ENCODE data around the gene GIPC2.
"Not testable (repeated sequence)": the region's sequence is repeated elsewhere in the genome, so short reads cannot be mapped to it uniquely, and the experiment has no call there.

The GIPC2 gene

DNA sequence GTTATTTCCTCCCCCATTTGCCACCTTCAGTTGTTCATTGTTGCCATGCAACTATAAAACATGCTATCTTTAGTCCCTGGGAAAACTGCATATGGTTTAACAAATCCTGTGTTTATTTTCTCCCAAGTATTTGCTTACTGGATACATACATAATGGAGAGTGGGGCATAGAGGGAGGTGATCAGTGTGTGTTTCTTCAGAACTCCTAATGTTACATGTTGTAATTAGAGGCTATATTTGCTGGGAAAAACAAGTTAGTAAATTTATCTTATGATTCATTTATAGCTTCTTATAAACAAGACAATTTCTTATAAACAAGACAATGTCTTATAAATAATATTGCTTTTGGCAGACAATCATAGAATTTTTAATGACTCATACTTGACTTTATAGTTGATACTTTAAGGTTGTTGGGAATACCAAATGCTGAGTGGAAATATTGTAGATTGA lies 7.3 kb upstream of the GIPC2 start:
- DNase-seq: no peak

- no peak for DNase-seq
These were observed 5.2 kb upstream of the GIPC2 start for GRCh38 chr1:78040484-78041089.

GRCh38 chr1:78043436-78043835 lies 2.3 kb upstream of the GIPC2 start:
- no peak for DNase-seq

DNA sequence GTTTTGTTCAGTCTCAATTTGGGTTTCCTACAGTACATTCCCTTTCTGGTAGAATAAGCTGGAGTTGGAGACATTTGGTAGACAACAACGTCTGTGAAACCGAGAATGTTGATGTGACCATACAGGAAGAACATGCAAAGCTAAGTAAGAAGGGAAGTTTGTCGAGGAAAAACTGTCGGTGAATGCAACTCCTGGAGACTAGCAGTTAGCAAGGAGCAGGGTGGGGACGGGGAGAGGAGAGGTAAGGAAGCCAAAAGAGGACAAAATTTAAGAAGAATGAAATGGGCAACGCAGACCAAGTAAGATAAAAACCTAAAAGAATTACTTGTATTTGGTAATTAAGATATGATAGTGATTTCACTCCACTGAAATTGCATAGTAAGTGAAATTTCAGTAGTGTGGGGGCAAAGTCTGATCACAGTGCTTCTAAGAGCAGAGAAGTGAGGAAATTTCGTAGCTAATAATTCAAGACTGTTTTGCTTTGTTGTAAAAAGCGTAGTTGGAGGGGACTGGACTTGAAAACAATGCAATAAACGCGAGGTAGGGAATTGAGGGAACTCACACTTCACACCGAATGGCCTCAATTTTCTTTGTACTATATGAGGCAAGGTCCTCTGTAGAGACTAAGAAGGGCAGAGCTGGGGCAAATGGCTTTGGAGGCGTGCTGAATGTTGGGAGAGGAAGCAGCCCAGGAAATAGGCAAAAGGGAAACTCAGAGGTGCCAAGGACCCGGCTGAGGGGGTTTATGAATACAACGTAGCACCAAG lies 787 bp upstream of the GIPC2 start:
- DNase-seq: no peak

GRCh38 chr1:78045563-78045925 lies 222 bp upstream of the GIPC2 start:
- no peak for DNase-seq

- DNase-seq: no peak
These were observed 1.3 kb downstream of the GIPC2 start for GRCh38 chr1:78047106-78047505.

GRCh38 chr1:78047631-78048030 lies 1.9 kb downstream of the GIPC2 start:
- no peak for DNase-seq

DNA sequence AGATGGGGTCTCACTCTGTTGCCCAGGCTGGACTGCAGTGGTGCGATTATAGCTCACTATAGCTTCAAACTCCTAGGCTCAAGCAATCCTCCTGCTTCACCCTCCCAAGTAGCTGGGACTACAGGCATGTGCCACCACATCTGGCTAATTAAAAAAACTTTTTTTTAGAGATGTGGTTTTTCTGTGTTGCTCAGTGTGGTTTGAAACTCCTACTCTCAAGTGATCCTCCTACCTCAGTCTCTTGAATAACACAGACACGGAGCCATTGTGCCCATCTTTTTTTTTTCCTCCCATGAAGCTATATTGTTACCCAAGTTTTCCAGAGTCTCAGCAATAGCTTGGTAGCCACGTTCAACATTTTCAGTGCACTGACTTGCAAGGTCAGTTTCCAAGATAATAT lies 2.7 kb downstream of the GIPC2 start:
- DNase-seq: no peak

GRCh38 chr1:78049396-78049795 lies 3.6 kb downstream of the GIPC2 start:
- no peak for DNase-seq

GRCh38 chr1:78051005-78051404 lies 5.2 kb downstream of the GIPC2 start:
- DNase-seq: no peak

GRCh38 chr1:78052685-78053405 lies 7.1 kb downstream of the GIPC2 start:
- DNase-seq: no peak

DNA sequence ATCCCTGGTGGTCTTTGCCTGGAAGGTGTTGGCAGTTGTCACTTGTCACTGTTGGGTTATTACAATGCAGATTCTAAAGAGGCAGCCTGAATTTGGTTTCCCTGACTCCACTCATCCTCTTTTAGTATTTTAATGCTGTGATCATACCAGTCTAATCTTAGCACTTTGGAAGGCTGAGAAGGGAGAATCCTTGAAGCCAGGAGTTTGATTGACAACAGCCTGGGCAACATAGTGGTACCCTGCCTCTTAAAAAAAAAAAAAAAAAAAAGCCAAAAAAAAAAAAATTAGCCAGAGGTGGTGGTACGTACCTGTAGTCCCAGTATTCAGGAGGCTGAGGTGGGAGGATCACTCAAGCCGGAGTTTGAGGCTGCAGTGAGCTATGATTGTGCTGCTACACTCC lies 7.7 kb downstream of the GIPC2 start:
- no peak for DNase-seq

DNA sequence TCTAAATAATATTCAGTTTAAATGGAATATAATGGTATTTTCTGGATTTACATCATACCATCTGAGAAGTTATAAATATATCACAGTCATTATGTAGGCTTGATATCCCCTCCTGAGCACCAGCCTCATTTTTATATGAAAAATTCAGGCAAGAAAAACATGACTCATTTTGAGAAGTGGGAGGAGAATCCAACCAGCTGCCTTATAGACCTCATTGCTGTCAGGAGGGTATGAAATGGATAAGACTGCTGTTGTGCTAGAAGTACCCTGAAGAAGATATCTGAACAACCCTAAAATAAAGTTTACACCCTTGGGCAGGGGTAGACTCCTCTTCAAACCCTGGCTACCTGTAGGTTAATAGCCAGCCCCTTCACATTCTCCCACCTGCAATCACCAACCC lies 8.8 kb downstream of the GIPC2 start:
- DNase-seq: no peak

- no peak for DNase-seq
These were observed 9.2 kb downstream of the GIPC2 start for GRCh38 chr1:78054972-78055371.

DNA sequence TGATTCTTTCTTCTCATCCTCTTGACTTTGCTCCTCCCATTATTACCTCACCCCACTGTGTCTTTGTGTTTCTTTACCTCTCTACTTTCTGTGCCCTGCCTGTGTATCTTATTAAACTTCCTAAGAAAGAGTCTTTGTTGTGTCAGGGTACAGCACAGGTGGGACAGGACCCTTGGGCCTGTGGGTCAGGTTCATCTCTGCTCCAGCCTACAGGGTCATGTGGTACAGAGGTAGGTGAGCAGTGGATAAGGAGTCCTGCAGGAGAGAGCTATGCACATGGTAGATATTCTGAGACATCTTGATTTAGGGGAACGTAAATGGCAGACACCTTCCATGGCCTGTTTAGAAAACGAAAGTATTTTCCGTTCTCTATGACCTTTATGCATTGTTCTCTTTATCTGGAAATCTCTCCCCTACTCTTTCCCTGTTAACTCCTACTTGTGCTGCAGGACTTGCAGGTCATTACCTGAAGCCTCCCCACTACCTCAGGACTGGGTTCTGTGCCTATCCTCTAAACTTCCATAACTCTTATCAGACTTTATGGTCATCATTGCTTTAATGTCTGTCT lies 9.9 kb downstream of the GIPC2 start:
- no peak for DNase-seq

- no peak for DNase-seq
These were observed 12.9 kb downstream of the GIPC2 start for GRCh38 chr1:78058670-78059069.

DNA sequence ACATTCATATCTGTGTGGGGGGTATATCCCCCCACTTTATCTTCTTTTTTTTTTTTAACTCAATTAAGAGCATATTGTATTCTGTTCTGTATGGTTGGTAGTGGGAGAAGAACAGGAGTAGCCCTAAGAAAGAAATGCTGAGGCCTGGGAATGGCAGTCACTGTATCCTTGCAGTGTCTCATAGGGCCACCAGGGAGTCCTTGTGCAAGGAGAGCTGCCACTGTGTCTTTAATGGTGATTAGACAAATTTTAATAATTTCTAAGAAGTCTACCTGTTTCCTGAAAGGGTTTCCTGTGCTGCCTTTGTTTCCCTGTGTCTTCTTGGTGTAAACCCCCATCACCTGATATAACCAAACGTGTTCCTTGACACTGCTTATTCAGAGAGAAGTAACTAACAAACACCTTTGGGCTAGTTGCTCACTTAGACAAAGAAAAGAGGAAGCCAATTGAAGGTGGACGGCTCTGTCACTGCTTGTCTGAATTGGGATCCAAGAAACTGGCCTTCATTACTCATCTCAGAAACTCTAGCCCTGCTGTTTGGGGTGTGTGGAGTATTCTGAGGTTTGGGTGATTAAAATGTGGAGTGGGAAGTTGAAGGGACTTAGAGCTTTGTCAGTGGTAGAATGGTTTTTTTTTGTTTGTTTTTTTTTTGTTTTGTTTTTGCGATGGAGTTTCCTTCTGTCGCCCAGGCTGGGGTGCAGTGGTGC lies 15.2 kb downstream of the GIPC2 start:
- no peak for DNase-seq

- no peak for DNase-seq
These were observed 16.2 kb downstream of the GIPC2 start for GRCh38 chr1:78061825-78062523.

GRCh38 chr1:78064886-78065285 lies 19.1 kb downstream of the GIPC2 start:
- not testable (repeated sequence) for DNase-seq

DNA sequence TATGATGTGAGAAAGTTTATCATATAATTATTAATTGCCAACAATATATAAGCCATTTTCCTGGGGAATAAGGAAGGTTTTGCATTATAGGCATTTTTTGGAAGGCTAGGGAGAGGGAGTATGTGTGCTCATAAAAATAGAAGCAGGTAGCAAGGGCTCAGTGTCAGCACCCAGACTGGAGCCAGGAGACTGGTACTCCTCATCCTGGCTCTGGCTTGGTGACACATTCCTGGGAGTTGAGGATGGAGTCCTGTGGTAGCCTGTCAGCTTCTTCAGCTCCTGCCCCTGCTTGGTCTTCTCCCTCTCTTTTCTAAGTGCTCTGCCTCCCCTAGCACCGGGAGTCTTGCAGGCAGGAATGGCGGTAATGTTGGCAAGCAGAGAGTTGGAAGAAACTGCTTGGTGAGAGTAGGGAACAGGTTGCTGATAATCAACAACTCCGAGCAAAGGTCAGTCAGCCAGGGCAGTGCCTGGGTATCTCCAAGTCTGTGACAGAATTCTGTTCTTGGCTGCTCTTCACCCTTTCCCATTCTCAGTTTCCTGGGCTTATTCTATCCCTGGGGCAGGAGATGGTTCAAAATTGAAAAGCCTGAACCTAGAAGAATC lies 23.0 kb downstream of the GIPC2 start:
- DNase-seq: no peak

DNA sequence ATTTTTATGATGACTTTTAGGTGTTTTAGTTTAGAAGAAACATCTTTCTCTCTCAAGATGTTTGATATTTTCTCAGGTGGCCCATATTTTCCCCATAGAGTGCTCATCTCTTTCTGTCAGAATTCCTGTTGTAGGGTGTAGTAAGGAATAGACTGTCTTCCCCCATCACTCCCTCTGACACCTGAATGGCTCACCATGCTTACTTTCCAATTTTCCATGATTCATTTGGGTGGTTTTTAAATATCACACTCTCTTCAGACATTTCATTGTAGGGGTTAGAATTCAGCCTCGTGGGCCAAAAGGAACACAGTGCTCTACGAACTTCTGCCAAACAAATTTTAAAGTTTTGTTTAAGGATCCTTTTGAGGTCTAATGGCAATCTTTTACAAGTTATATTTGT lies 24.0 kb downstream of the GIPC2 start:
- no peak for DNase-seq

DNA sequence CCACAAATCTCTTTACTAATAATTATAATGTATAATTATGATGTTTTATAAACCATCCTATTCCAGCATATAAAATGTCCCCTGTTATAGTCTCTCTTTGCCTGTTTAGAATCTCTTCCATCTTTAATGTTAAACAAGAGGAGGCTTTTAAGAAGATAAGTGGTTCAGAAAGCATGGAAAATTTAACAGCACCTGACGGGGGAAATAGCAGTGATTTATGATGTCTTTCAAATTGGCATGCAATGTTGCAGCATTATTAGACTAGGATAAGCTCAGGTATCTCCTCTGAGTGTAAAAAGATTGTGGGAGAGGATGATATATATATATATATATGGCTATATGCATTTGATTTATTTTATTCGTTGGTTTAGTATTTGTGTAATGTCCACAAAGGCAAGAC lies 24.4 kb downstream of the GIPC2 start:
- no peak for DNase-seq
